ENCODE results near the gene GPC6. TPM values are rescaled to one million over a fixed set of nuclear protein-coding genes. Genes with fewer than 3 reads are reported as not detected.

The GPC6 gene
- total and polyA plus RNA-seq, 4 donors = 5.9 to 29.1 (median 18.2) TPM

GRCh38 chr13:93511011-93511410 is 284.4 kb downstream of the GPC6 start:
- Histone ChIP-seq H3K9ac (ENCODE audit: low read depth in 1 of 2, low read length in 2 of 2) (no peak overlapping the region), H3K27me3 (ENCODE audit: control insufficient read depth in 4 of 4, insufficient read depth in 4 of 4, low read length in 3 of 4) (no peaks in the 10 kb centered on the region), H3K36me3 (ENCODE audit: control insufficient read depth in 4 of 4, insufficient read depth in 3 of 4, low read depth in 1 of 4, low read length in 3 of 4) (peaks cover 0 to 1% (median 0%) of the 10 kb centered on the region in 4 donors), H3K4me3 (ENCODE audit: low read depth in 1 of 3, low read length in 3 of 3) (no peak overlapping the region), H3K27ac (ENCODE audit: low read depth in 1 of 2, low read length in 2 of 2) (no peak overlapping the region), H3K4me1 (ENCODE audit: control insufficient read depth in 4 of 4, insufficient read depth in 4 of 4, low read length in 3 of 4) (no peaks in the 10 kb centered on the region), H3K9me3 (ENCODE audit: control insufficient read depth in 4 of 4, low read length in 3 of 4) (no peaks in the 10 kb centered on the region)
- DNase-seq (ENCODE audit: low spot score) = no peak
- 50% methylated on average over 2 of the region's 2 CpGs for WGBS
- no peak for TF ChIP-seq CTCF (IDR thresholded peaks at IDR 0.05; ENCODE audit: low read depth, low read length, missing input control)

- Histone ChIP-seq H3K9me3 (ENCODE audit: control insufficient read depth in 4 of 4, low read length in 3 of 4) (no peaks in the 10 kb centered on the region), H3K4me1 (ENCODE audit: control insufficient read depth in 4 of 4, insufficient read depth in 4 of 4, low read length in 3 of 4) (no peaks in the 10 kb centered on the region), H3K4me3 (ENCODE audit: low read depth in 1 of 3, low read length in 3 of 3) (no peak overlapping the region), H3K9ac (ENCODE audit: low read depth in 1 of 2, low read length in 2 of 2) (no peak overlapping the region), H3K36me3 (ENCODE audit: control insufficient read depth in 4 of 4, insufficient read depth in 3 of 4, low read depth in 1 of 4, low read length in 3 of 4) (no peaks in the 10 kb centered on the region), H3K27me3 (ENCODE audit: control insufficient read depth in 4 of 4, insufficient read depth in 4 of 4, low read length in 3 of 4) (no peaks in the 10 kb centered on the region), H3K27ac (ENCODE audit: low read depth in 1 of 2, low read length in 2 of 2) (no peak overlapping the region)
- DNase-seq (ENCODE audit: low spot score) = no peak
- TF ChIP-seq HNF4G (IDR thresholded peaks at IDR 0.05) (no peak), FOXA2 (IDR thresholded peaks at IDR 0.05) (no peak), JUND (IDR thresholded peaks at IDR 0.05) (no peak), TAF1 (conservative IDR thresholded peaks at IDR 0.05) (no peak), REST (IDR thresholded peaks at IDR 0.05) (no peak), RXRA (IDR thresholded peaks at IDR 0.05) (no peak), GABPA (IDR thresholded peaks at IDR 0.05 in 1 of 2, conservative IDR thresholded peaks at IDR 0.05 in 1 of 2) (no peak), ATF3 (IDR thresholded peaks at IDR 0.05) (no peak), MAX (IDR thresholded peaks at IDR 0.05) (no peak), RAD21 (IDR thresholded peaks at IDR 0.05) (no peak), EGR1 (IDR thresholded peaks at IDR 0.05; ENCODE audit: low read depth in 2 of 2) (no peak), SP1 (IDR thresholded peaks at IDR 0.05) (no peak), FOXA1 (IDR thresholded peaks at IDR 0.05) (no peak), HNF4A (conservative IDR thresholded peaks at IDR 0.05) (no peak), CTCF (IDR thresholded peaks at IDR 0.05; ENCODE audit: low read depth, low read length, missing input control) (no peak), YY1 (IDR thresholded peaks at IDR 0.05) (no peak), ZBTB33 (IDR thresholded peaks at IDR 0.05) (no peak), NR2F2 (IDR thresholded peaks at IDR 0.05) (no peak)
Observed at GRCh38 chr13:93515267-93515666, 288.7 kb downstream of the GPC6 start.

Data from liver (tissue), 9 donors.